K562 (cell line): ENCODE results near the gene LBR. TPM values are rescaled to one million over a fixed set of nuclear protein-coding genes. Genes with fewer than 3 reads are reported as not detected.

Experiments used
- ATAC-seq: fragments of 200-7000 bp; cut with Tn5 transposase; 3 replicates; pipeline ENCODE4 v1.9.1; 2020; ENCODE audit warnings: moderate library complexity
- BruUV-seq: library from RNA; stranded (reverse); fragments of 400-500 nt; replicated peaks from 2 replicates; lab custom pipeline; 2021; lab: Mats Ljungman, UMichigan
- CTCF ChIA-PET: fragments of 300-600 bp; formaldehyde crosslinking; extraction: SDS; loops from one replicate; lab custom pipeline; 2021; ENCODE audit warnings: low intra/inter-chr PET ratio; lab: Yijun Ruan, JAX
- POLR2A ChIA-PET: fragments of 300-600, 350-650 bp; sonication (Branson Sonifier 250); formaldehyde crosslinking; extraction: SDS; loops from one replicate; lab custom pipeline; 2021; ENCODE audit warnings: antibody characterized with exemption, inconsistent platforms; lab: Yijun Ruan, JAX
- DNase-seq, 4 experiments: peaks; one replicate each; pipeline versions ENCODE4 v3.0.0 to v3.0.0-alpha.2; 2011 to 2018; ENCODE audit warnings: low spot score in 3 of 4, mixed read lengths in 3 of 4; ENCODE audit errors: extremely low read depth in 1 of 4
- FAIRE-seq: peaks from 2 replicates; lab custom pipeline; 2011; peaks lifted over from hg19 to GRCh38; lab: Jason Lieb, UNC
- H2AFZ ChIP-seq: 2 replicates; pipeline ENCODE4 v1.6.0; 2011; ENCODE audit warnings: low read depth, low read length, control low read depth, inconsistent platforms
- H3K27ac ChIP-seq: fragments of 200-600 bp; 3 replicates; pipeline ENCODE4 v1.8.0; 2011; ENCODE audit warnings: low read depth, mild to moderate bottlenecking, control low read depth, inconsistent platforms, low read length, moderate library complexity, mixed read lengths; ENCODE audit errors: extremely low read depth
- H3K27me3 ChIP-seq, 2 experiments: fragments of 300-600 bp in 1 of 2; 2 replicates in 1 of 2; 3 replicates in 1 of 2; pipeline versions ENCODE4 v1.6.0 to v1.8.0; 2011; ENCODE audit warnings: inconsistent platforms in 2 of 2, low read length in 2 of 2, mild to moderate bottlenecking in 1 of 2, mixed read lengths in 1 of 2, moderate library complexity in 1 of 2; ENCODE audit not compliant: control insufficient read depth in 2 of 2, insufficient read depth in 2 of 2
- H3K36me3 ChIP-seq: fragments of 300-600 bp; 3 replicates; pipeline ENCODE4 v1.8.0; 2011; ENCODE audit warnings: mild to moderate bottlenecking, low read length, inconsistent platforms; ENCODE audit not compliant: control insufficient read depth, insufficient read depth
- H3K4me1 ChIP-seq, 2 experiments: fragments of 200-600 bp in 1 of 2; replicated peaks in 1 of 2; 2 replicates in 1 of 2; 3 replicates in 1 of 2; pipeline versions ENCODE4 v1.5.1 to v1.8.0; 2011; ENCODE audit warnings: inconsistent platforms in 2 of 2, low read length in 2 of 2, mild to moderate bottlenecking in 1 of 2, mixed read lengths in 1 of 2, moderate library complexity in 1 of 2; ENCODE audit not compliant: control insufficient read depth in 2 of 2, insufficient read depth in 2 of 2
- H3K4me2 ChIP-seq: 2 replicates; pipeline ENCODE4 v1.6.1; 2011; ENCODE audit warnings: low read length, control low read depth, inconsistent platforms, mixed read lengths; ENCODE audit not compliant: insufficient read depth
- H3K4me3 ChIP-seq: fragments of 200-600 bp; sonication (generic), shearing (Covaris generic); 2 replicates; pipeline ENCODE4 v1.5.1; 2016; ENCODE audit warnings: control low read depth, inconsistent platforms
- H3K79me2 ChIP-seq: fragments of 200-600 bp; 3 replicates; pipeline ENCODE4 v1.8.0; 2011; ENCODE audit warnings: low read length, inconsistent platforms; ENCODE audit not compliant: control insufficient read depth, insufficient read depth
- H3K9ac ChIP-seq, 2 experiments: 2 replicates each; pipeline versions ENCODE4 v1.6.0 to v1.6.1; 2011; ENCODE audit warnings: low read depth in 2 of 2, low read length in 2 of 2, control low read depth in 1 of 2, inconsistent platforms in 1 of 2, mild to moderate bottlenecking in 1 of 2, mixed read lengths in 1 of 2; ENCODE audit not compliant: insufficient read depth in 1 of 2
- H3K9me1 ChIP-seq: one replicate; pipeline ENCODE4 v1.6.0; 2011; ENCODE audit warnings: inconsistent platforms, mild to moderate bottlenecking, low read length, moderate library complexity; ENCODE audit not compliant: control insufficient read depth, insufficient read depth
- H3K9me3 ChIP-seq: replicated peaks from 2 replicates; pipeline ENCODE4 v1.5.1; 2011; ENCODE audit warnings: low read depth, low read length, inconsistent platforms; ENCODE audit not compliant: control insufficient read depth, insufficient read depth
- H4K20me1 ChIP-seq: replicated peaks from 2 replicates; pipeline ENCODE4 v1.6.1; 2011; ENCODE audit warnings: low read length, inconsistent platforms, mixed read lengths; ENCODE audit not compliant: control insufficient read depth, insufficient read depth
- DNMT1 ChIP-seq: fragments of 450-650 bp; IDR thresholded peaks from 2 replicates; pipeline ENCODE4 v1.6.1; 2016; ENCODE audit warnings: antibody characterized with exemption, mild to moderate bottlenecking
- ETS1 ChIP-seq: conservative IDR thresholded peaks from 2 replicates; pipeline ENCODE4 v1.6.1; 2011; ENCODE audit warnings: low read depth, mild to moderate bottlenecking, low read length; ENCODE audit not compliant: control insufficient read depth
- FOXA3 ChIP-seq, 2 experiments: fragments of 450-650 bp in 1 of 2; sonication (generic) in 1 of 2; formaldehyde crosslinking; IDR thresholded peaks in 1 of 2; conservative IDR thresholded peaks in 1 of 2; 2 replicates each; pipeline versions ENCODE4 v1.4.0 to v1.8.0; 2020 to 2022; ENCODE audit warnings: mild to moderate bottlenecking in 2 of 2, missing genetic modification reagents in 1 of 2
- FOXJ3 ChIP-seq: sonication (generic); formaldehyde crosslinking; IDR thresholded peaks from 2 replicates; pipeline ENCODE4 v1.4.0; 2020; ENCODE audit warnings: mild to moderate bottlenecking, missing genetic modification reagents
- MCM3 ChIP-seq: fragments of 450-650 bp; IDR thresholded peaks from 2 replicates; pipeline ENCODE4 v1.6.1; 2016
- SETDB1 ChIP-seq: IDR thresholded peaks from one replicate; pipeline ENCODE4 v1.6.1; 2012; ENCODE audit warnings: low read length, control low read depth, inconsistent platforms
- ZKSCAN1 ChIP-seq: fragments of 150-350 bp; IDR thresholded peaks from 2 replicates; pipeline ENCODE4 v1.6.1; 2016; ENCODE audit warnings: low read depth, low read length
- ZNF134 ChIP-seq: fragments of 250-450 bp; sonication (Bioruptor Pico); conservative IDR thresholded peaks from 2 replicates; pipeline ENCODE4 v1.4.0; 2020
- ZNF23 ChIP-seq: fragments of 250-450 bp; sonication (Bioruptor Pico); IDR thresholded peaks from 2 replicates; pipeline ENCODE4 v1.4.0; 2020; ENCODE audit warnings: mild to moderate bottlenecking
- ZNF764 ChIP-seq: fragments of 250-450 bp; sonication (Bioruptor Pico); IDR thresholded peaks from 2 replicates; pipeline ENCODE4 v1.4.0; 2020; ENCODE audit warnings: low read depth, mild to moderate bottlenecking, moderate library complexity
- WGBS: fragments of 100-300 bp; shearing (Covaris generic); methylation state at CpG from one replicate; pipeline ENCODE4 v1.1.6; 2016; ENCODE audit warnings: low coverage, mixed read lengths; ENCODE audit not compliant: insufficient coverage; ENCODE audit errors: missing lambda C conversion rate; 5-methylcytosine and 5-hydroxymethylcytosine counted together
- in situ Hi-C: fragments of 300-500 bp; cut with MboI; formaldehyde crosslinking; loops from 4 replicates; pipeline ENCODE4 v1.15.0; 2018; ENCODE audit warnings: inconsistent platforms, mixed read lengths
- intact Hi-C: fragments of 100-400 bp; cut with micrococcal nuclease; formaldehyde crosslinking; loops from 2 replicates; pipeline ENCODE4 v1.14.2; 2022
- polyA plus RNA-seq, 8 experiments: library from polyadenylated mRNA; depleted of rRNA in 4 of 8; stranded (reverse) in 5 of 8; unstranded in 3 of 8; fragments of >200 nt; fragmentation: Nextera tagmentation in 2 of 8; fragmentation: Illumina TruSeq in 1 of 8; extraction: Ambion mirVana in 2 of 8; extraction: Trizol in 1 of 8; gene quantifications; 2 replicates each; pipeline versions ENCODE4 v1.2.1 to v1.2.3, GENCODE V29; 2011 to 2014; ENCODE audit warnings: inconsistent platforms in 1 of 8, missing spikeins in 1 of 8
- total RNA-seq, 7 experiments: library from RNA; depleted of rRNA in 6 of 7; stranded (reverse); fragments of >200 nt in 6 of 7; fragmentation: Illumina TruSeq in 2 of 7; extraction: Trizol in 2 of 7; gene quantifications; 2 replicates each; pipeline versions ENCODE4 v1.2.1 to v1.2.3, GENCODE V29; 2011 to 2021; ENCODE audit warnings: low replicate concordance in 1 of 7
- TF ChIP-seq, protein P1 (sequence below): fragments of 250-450 bp; sonication (Bioruptor Pico); IDR thresholded peaks from 2 replicates; pipeline ENCODE4 v1.8.0; 2021; ENCODE audit warnings: moderate library complexity, mild to moderate bottlenecking, inconsistent platforms
- TF ChIP-seq, protein P2 (sequence below): sonication (generic); formaldehyde crosslinking; IDR thresholded peaks from 2 replicates; pipeline ENCODE4 v1.8.0; 2022; ENCODE audit warnings: mild to moderate bottlenecking, low read depth, missing genetic modification reagents

The LBR gene
- total and polyA plus RNA-seq, 9 of the 15 experiments (the other 6 are each of a cell fraction or from before 2014, with no cell fraction given): 102 to 229 (median 197) TPM

- TF ChIP-seq ETS1 (no peak), MCM3 (no peak), ZKSCAN1 (peak; percentile 73; the same call in 1 of the 2 replicates)
- TF ChIP-seq, protein P1, sequence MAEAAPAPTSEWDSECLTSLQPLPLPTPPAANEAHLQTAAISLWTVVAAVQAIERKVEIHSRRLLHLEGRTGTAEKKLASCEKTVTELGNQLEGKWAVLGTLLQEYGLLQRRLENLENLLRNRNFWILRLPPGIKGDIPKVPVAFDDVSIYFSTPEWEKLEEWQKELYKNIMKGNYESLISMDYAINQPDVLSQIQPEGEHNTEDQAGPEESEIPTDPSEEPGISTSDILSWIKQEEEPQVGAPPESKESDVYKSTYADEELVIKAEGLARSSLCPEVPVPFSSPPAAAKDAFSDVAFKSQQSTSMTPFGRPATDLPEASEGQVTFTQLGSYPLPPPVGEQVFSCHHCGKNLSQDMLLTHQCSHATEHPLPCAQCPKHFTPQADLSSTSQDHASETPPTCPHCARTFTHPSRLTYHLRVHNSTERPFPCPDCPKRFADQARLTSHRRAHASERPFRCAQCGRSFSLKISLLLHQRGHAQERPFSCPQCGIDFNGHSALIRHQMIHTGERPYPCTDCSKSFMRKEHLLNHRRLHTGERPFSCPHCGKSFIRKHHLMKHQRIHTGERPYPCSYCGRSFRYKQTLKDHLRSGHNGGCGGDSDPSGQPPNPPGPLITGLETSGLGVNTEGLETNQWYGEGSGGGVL: no peak
Observed at GRCh38 chr1:225474986-225475820, 47.4 kb upstream of the LBR start (continued).

- H3K4me3 ChIP-seq: no peak overlapping the region
- BruUV-seq: no TSS peak
- 32% methylated on average over 12 of the region's 13 CpGs for WGBS
- H3K27me3 ChIP-seq: peaks cover 14 to 30% of the 10 kb centered on the region in 2 experiments; a peak in 3 of 5 replicates
- peaks cover 0 to 16% of the 10 kb centered on the region in 2 experiments; a peak in 3 of 5 replicates for H3K4me1 ChIP-seq
- FAIRE-seq (no peak), ATAC-seq (no peak; the same call in 2 of the 3 replicates), DNase-seq (no peak)
- no peak overlapping the region for H3K9ac ChIP-seq
- POLR2A ChIA-PET: interaction anchor here (0.7 to 1.0 kb wide), 3 partner anchors 247 to 298 kb away, joined by 3 to 5 read pairs (median 3); no protein-coding TSS in a partner anchor
- no peaks in the 10 kb centered on the region for H3K9me1 ChIP-seq
- H3K36me3 ChIP-seq: no peaks in the 10 kb centered on the region
- no peak overlapping the region for H2AFZ ChIP-seq
- CTCF ChIA-PET: interaction anchor here (0.5 to 4.3 kb wide), 18 partner anchors 79 to 719 kb away, joined by 3 to 133 read pairs (median 6); partner anchors contain the start of gene PYCR2
- no peak for TF ChIP-seq SETDB1
- 0 out of 4 replicates have a peak, but pooled peaks of 1 of the 2 experiments have one; percentile 39 for TF ChIP-seq FOXA3 (CRISPR knock-in tag; conservative IDR thresholded peaks at IDR 0.05 in 1 of 2, IDR thresholded peaks at IDR 0.05 in 1 of 2)
- TF ChIP-seq, protein P2, sequence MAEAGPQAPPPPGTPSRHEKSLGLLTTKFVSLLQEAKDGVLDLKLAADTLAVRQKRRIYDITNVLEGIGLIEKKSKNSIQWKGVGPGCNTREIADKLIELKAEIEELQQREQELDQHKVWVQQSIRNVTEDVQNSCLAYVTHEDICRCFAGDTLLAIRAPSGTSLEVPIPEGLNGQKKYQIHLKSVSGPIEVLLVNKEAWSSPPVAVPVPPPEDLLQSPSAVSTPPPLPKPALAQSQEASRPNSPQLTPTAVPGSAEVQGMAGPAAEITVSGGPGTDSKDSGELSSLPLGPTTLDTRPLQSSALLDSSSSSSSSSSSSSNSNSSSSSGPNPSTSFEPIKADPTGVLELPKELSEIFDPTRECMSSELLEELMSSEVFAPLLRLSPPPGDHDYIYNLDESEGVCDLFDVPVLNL (CRISPR knock-in tag): no peak
- TF ChIP-seq FOXJ3: no peak
- no peak for TF ChIP-seq DNMT1
- no peak for TF ChIP-seq ZNF134
- no peak for TF ChIP-seq ZNF23 (CRISPR knock-in tag)
- no peak for TF ChIP-seq ZNF764
- H3K9me3 ChIP-seq: no peaks in the 10 kb centered on the region
- no peaks in the 10 kb centered on the region for H3K79me2 ChIP-seq
- no peaks in the 10 kb centered on the region for H4K20me1 ChIP-seq
- in situ Hi-C loops: loop anchor here (10.0 kb wide), 3 partner anchors 370 to 720 kb away; no protein-coding TSS in a partner anchor
- intact Hi-C loops: loop anchor here (2.0 kb wide), 2 partner anchors 298 to 370 kb away; no protein-coding TSS in a partner anchor
- no peak overlapping the region for H3K27ac ChIP-seq
- H3K4me2 ChIP-seq: no peak overlapping the region
Observed at GRCh38 chr1:225474439-225474985, 46.7 kb upstream of the LBR start.
